Heart left ventricle (tissue), 16 donors: ENCODE data around the gene ZNF57. TPM values are rescaled to one million over a fixed set of nuclear protein-coding genes. Genes with fewer than 3 reads are reported as not detected.
A peak's percentile ranks its signal among the peaks of the same experiment; 100 is the strongest.
"Not testable (repeated sequence)": the region's sequence is repeated elsewhere in the genome, so short reads cannot be mapped to it uniquely, and the experiment has no call there.

Experiments
- ATAC-seq, 4 donors: fragments of 200-7000 bp; cut with Tn5 transposase; one replicate each; pipeline ENCODE4 v1.9.1; 2020 to 2022; ENCODE audit warnings: moderate library complexity in 4 of 4, mild to moderate bottlenecking in 3 of 4, moderate number of reproducible peaks in 1 of 4
- DNase-seq, 5 donors: peaks; one replicate each; pipeline ENCODE4 v3.0.0-alpha.2; 2020
- H3K27ac ChIP-seq, 12 donors: fragments of 200-600 bp; sonication (generic) in 4 of 12; one replicate each; pipeline versions ENCODE4 v1.5.0 to v1.8.0; 2016 to 2022; ENCODE audit warnings: mild to moderate bottlenecking in 2 of 12
- H3K27me3 ChIP-seq, 9 donors: fragments of 200-600 bp; sonication (generic) in 2 of 9; one replicate each; pipeline versions ENCODE4 v1.5.1 to v1.8.0; 2016 to 2022; ENCODE audit warnings: mild to moderate bottlenecking in 3 of 9
- H3K36me3 ChIP-seq, 9 donors: fragments of 200-600 bp; sonication (generic) in 2 of 9; one replicate each; pipeline versions ENCODE4 v1.5.0 to v1.8.0; 2018 to 2022; ENCODE audit warnings: mild to moderate bottlenecking in 2 of 9
- H3K4me1 ChIP-seq, 12 donors: fragments of 200-600 bp; sonication (generic) in 4 of 12; one replicate each; pipeline versions ENCODE4 v1.5.0 to v1.8.0; 2016 to 2022; ENCODE audit warnings: mild to moderate bottlenecking in 3 of 12
- H3K4me3 ChIP-seq, 12 donors: fragments of 200-600 bp; sonication (generic) in 4 of 12; one replicate each; pipeline versions ENCODE4 v1.5.0 to v1.8.0; 2017 to 2022; ENCODE audit warnings: mild to moderate bottlenecking in 9 of 12, moderate library complexity in 4 of 12
- H3K9me3 ChIP-seq, 12 donors: fragments of 200-600 bp; sonication (generic) in 4 of 12; one replicate each; pipeline versions ENCODE4 v1.5.0 to v1.8.0; 2016 to 2022; ENCODE audit warnings: mild to moderate bottlenecking in 1 of 12
- POLR2A ChIP-seq, 2 donors: fragments of 450-650 bp; IDR thresholded peaks; one replicate each; pipeline ENCODE4 v1.6.1; 2017; ENCODE audit warnings: antibody characterized with exemption in 2 of 2, mild to moderate bottlenecking in 2 of 2, moderate library complexity in 2 of 2
- WGBS, 4 donors: extraction: QIAGEN DNeasy Blood & Tissue Kit in 2 of 4; methylation state at CpG; one replicate each; pipeline versions ENCODE4 v1.1.5 to v1.1.7; 2013 to 2018; 5-methylcytosine and 5-hydroxymethylcytosine counted together
- intact Hi-C, 10 donors: fragments of 100-400 bp; cut with DNase I; formaldehyde crosslinking; loops; one replicate each; pipeline versions ENCODE4 v1.11.1 to v1.14.2; 2022
- polyA plus RNA-seq, 2 donors: library from polyadenylated mRNA; stranded (reverse); fragments of 200-250 nt; gene quantifications; one replicate each; pipeline ENCODE4 v1.2.3, GENCODE V29; 2013
- total RNA-seq, 9 donors: library from RNA; depleted of rRNA in 2 of 9; stranded (reverse); fragments of >200 nt in 2 of 9; fragmentation: NEBNext Ultra II Directional in 3 of 9; extraction: Animal tissue kit (Norgen Biotek cat#: 25700) in 3 of 9; gene quantifications; one replicate each; pipeline versions ENCODE4 v1.1.0 to v1.2.4, GENCODE V29; 2016 to 2023
- TF ChIP-seq, protein P1 (sequence below), 12 donors: fragments of 200-600 bp; sonication (generic) in 4 of 12; IDR thresholded peaks; one replicate each; pipeline versions ENCODE4 v1.5.0 to v1.8.0; 2018 to 2022; ENCODE audit warnings: antibody characterized with exemption in 12 of 12, mild to moderate bottlenecking in 5 of 12
- donor health status: ischemic (EF 13 %, LVEDD 7.1; RV severe dilation, severe dysfunction).
- donor health status: healthy with polysubstance abuse.
- donor health status: DM: no; HTN: yes; CAD: no.
- donor health status: DM: no; HTN: no; CAD: no.
- donor health status: ischemic (EF 25% LVEDD 6.9; RV normal size, moderate dysfunction).
- donor health status: ischemic (EF 25% LVEDD 5.7; RV mildly dilated, moderate dysfunction).
- donor health status: healthy.
- donor health status: DM: yes; HTN: yes; CAD: no.
- donor health status: ischemic (EF 35%, LVEDD 5.7; RV mildly dilated, moderate dysfunction).
- donor health status: nonischemic (EF 11% LVEDD 7.7; RV severe dilation, severe dysfunction).
- donor health status: DM: yes; HTN: yes; CAD: no.
- donor health status: PGD.
- donor health status: ischemic (EF 29% LVEDD 5.4; RV normal size, mild dysfunction).
- donor health status: nonischemic (EF 23%, LVEDD 6.1; RV moderate dilation, normal function).

Gene ZNF57
- total and polyA plus RNA-seq, 11 donors = 2.1 to 5.6 (median 3.3) TPM

GRCh38 chr19:2963122-2963521, 62.4 kb downstream of the ZNF57 start:
- no peak for ATAC-seq
- no peak overlapping the region for H3K27ac ChIP-seq
- DNase-seq = no peak
- no peak for TF ChIP-seq POLR2A (IDR thresholded peaks at IDR 0.05)
- TF ChIP-seq, protein P1, sequence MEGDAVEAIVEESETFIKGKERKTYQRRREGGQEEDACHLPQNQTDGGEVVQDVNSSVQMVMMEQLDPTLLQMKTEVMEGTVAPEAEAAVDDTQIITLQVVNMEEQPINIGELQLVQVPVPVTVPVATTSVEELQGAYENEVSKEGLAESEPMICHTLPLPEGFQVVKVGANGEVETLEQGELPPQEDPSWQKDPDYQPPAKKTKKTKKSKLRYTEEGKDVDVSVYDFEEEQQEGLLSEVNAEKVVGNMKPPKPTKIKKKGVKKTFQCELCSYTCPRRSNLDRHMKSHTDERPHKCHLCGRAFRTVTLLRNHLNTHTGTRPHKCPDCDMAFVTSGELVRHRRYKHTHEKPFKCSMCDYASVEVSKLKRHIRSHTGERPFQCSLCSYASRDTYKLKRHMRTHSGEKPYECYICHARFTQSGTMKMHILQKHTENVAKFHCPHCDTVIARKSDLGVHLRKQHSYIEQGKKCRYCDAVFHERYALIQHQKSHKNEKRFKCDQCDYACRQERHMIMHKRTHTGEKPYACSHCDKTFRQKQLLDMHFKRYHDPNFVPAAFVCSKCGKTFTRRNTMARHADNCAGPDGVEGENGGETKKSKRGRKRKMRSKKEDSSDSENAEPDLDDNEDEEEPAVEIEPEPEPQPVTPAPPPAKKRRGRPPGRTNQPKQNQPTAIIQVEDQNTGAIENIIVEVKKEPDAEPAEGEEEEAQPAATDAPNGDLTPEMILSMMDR (IDR thresholded peaks at IDR 0.05) = no peak
- H3K36me3 ChIP-seq = no peaks in the 10 kb centered on the region
- no peak overlapping the region for H3K4me3 ChIP-seq
- no peaks in the 10 kb centered on the region for H3K27me3 ChIP-seq
- no peaks in the 10 kb centered on the region for H3K9me3 ChIP-seq
- peaks cover 0 to 10% (median 2%) of the 10 kb centered on the region in 12 donors for H3K4me1 ChIP-seq
- 95 to 99% (median 96%) methylated on average over 5 of the region's 5 CpGs for WGBS, 4 donors
- intact Hi-C loops = loop anchor here in 6 of 10 donors (2.0 to 10.0 kb wide), 9 partner anchors 109 to 202 kb away; no protein-coding TSS in a partner anchor

- not testable (repeated sequence) for DNase-seq, H3K27me3 ChIP-seq, H3K4me3 ChIP-seq, H3K9me3 ChIP-seq, ATAC-seq, H3K36me3 ChIP-seq, H3K27ac ChIP-seq
- intact Hi-C loops = loop anchor here in 7 of 10 donors (2.0 to 10.0 kb wide), 9 partner anchors 109 to 201 kb away; no protein-coding TSS in a partner anchor
- H3K4me1 ChIP-seq = peaks cover 0 to 15% (median 7%) of the 10 kb centered on the region in 12 donors
- WGBS, 4 donors = 93 to 95% (median 95%) methylated on average over 12 of the region's 12 CpGs
Measured at GRCh38 chr19:2963631-2964030, 62.9 kb downstream of the ZNF57 start.

DNA sequence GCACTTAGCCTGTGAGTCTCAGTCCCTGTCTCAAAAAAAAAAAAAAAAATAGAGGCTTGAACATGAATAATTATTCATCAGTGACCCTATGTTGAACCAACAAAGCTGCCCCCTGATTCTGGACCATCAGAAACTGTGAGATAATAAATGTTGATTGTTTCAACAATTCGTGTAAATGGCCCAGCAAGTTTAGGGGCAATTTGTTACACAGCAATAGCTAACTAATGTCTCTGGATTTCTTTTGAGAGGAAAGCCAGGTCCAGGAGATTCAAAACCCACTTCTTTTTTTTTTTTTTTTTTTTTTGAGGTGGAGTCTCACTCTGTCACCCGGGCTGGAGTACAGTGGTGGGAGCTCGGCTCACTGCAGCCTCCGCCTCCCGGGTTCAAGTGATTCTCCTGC, 64.1 kb downstream of the ZNF57 start:
- Histone ChIP-seq H3K27ac (no peak overlapping the region), H3K27me3 (no peaks in the 10 kb centered on the region), H3K36me3 (no peaks in the 10 kb centered on the region), H3K4me1 (peaks cover 0 to 23% (median 17%) of the 10 kb centered on the region in 12 donors), H3K4me3 (no peak overlapping the region), H3K9me3 (no peaks in the 10 kb centered on the region)
- ATAC-seq (no peak), DNase-seq (no peak)
- intact Hi-C loops = loop anchor here in 6 of 10 donors (2.0 to 10.0 kb wide), 7 partner anchors 62 to 198 kb away; partner anchors contain the start of gene TLE2 (in 1 of the 6)
- 94 to 98% (median 96%) methylated on average over 5 of the region's 5 CpGs for WGBS, 4 donors
- no peak for TF ChIP-seq POLR2A (IDR thresholded peaks at IDR 0.05)
- TF ChIP-seq, protein P1 (IDR thresholded peaks at IDR 0.05) = no peak

DNA sequence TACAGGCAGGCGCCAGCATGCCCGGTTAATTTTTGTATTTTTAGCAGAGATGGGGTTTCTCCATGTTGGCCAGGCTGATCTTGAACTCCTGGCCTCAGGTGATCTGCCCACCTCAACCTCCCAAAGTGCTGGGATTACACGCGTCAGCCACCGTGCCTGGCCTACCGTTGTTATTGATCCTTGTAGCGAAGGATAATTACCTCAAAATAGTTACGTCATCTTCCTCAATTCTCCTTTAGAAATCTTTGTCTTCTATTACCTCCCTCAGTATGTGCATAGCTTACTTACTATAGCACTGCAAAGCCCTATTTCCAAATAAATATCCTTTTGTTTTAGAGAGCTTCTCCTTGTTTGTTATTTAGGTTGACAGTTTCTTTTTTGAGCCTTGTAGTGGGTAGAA, 67.2 kb downstream of the ZNF57 start:
- TF ChIP-seq POLR2A (IDR thresholded peaks at IDR 0.05) = no peak
- TF ChIP-seq, protein P1 (IDR thresholded peaks at IDR 0.05) = no peak
- no peaks in the 10 kb centered on the region for H3K9me3 ChIP-seq
- intact Hi-C loops = loop anchor here in 2 of 10 donors (5.0 to 10.0 kb wide), 2 partner anchors 59 to 107 kb away; partner anchors contain the start of gene TLE2 (in 1 of the 2)
- no peaks in the 10 kb centered on the region for H3K36me3 ChIP-seq
- no peak overlapping the region for H3K4me3 ChIP-seq
- H3K27ac ChIP-seq = peak overlapping the region in 2 of 12 donors; percentile 39 to 73
- no peak for DNase-seq
- no peak for ATAC-seq
- peaks cover 0 to 50% (median 38%) of the 10 kb centered on the region in 12 donors for H3K4me1 ChIP-seq
- no peaks in the 10 kb centered on the region for H3K27me3 ChIP-seq
- 79 to 90% (median 87%) methylated on average over 8 of the region's 8 CpGs for WGBS, 4 donors

Other genes starting within 250 kb of the ZNF57 start
- gene GNG7, start 198.2 kb upstream of the ZNF57 start, total RNA-seq = 10 to 100 TPM; 13.9 to 46.4 (median 32.5) TPM
- 10 to 100 TPM; 11.7 to 22.5 TPM for gene GNG7, start 198.2 kb upstream of the ZNF57 start, polyA plus RNA-seq
- gene DIRAS1, start 179.6 kb upstream of the ZNF57 start, total RNA-seq = 100 to 1,000 TPM in 6 of 9 donors, 10 to 100 TPM in 3; 77.4 to 191 (median 142) TPM
- gene DIRAS1, start 179.6 kb upstream of the ZNF57 start, polyA plus RNA-seq = 100 to 1,000 TPM; 112 to 168 TPM
- 10 to 100 TPM; 16.4 to 33.3 (median 21.7) TPM for gene SLC39A3, start 160.9 kb upstream of the ZNF57 start, total RNA-seq
- gene SLC39A3, start 160.9 kb upstream of the ZNF57 start, polyA plus RNA-seq = 10 to 100 TPM; 31.2 to 63.7 TPM
- 10 to 100 TPM; 47.4 to 76.8 (median 62.4) TPM for gene SGTA, start 117.7 kb upstream of the ZNF57 start, total RNA-seq
- 100 to 1,000 TPM in 1 of 2 donors, 10 to 100 TPM in 1; 79.9 to 125 TPM for gene SGTA, start 117.7 kb upstream of the ZNF57 start, polyA plus RNA-seq
- gene THOP1, start 115.4 kb upstream of the ZNF57 start, total RNA-seq = 10 to 100 TPM; 36.8 to 78.7 (median 43.9) TPM
- gene THOP1, start 115.4 kb upstream of the ZNF57 start, polyA plus RNA-seq = 100 to 1,000 TPM in 1 of 2 donors, 10 to 100 TPM in 1; 75.5 to 114 TPM
- gene ZNF554, start 81.1 kb upstream of the ZNF57 start, total RNA-seq = 1 to 10 TPM; 2.7 to 6.1 (median 4.6) TPM
- 1 to 10 TPM; 1.4 to 4.3 TPM for gene ZNF554, start 81.1 kb upstream of the ZNF57 start, polyA plus RNA-seq
- gene ZNF555, start 59.5 kb upstream of the ZNF57 start, total RNA-seq = 10 to 100 TPM in 1 of 9 donors, 1 to 10 TPM in 8; 5.9 to 11.5 (median 8.2) TPM
- 1 to 10 TPM; 2.7 to 3.8 TPM for gene ZNF555, start 59.5 kb upstream of the ZNF57 start, polyA plus RNA-seq
- under 1 TPM in 2 of 9 donors, not detected in 7; 0.16 to 0.20 TPM for gene ZNF556, start 33.6 kb upstream of the ZNF57 start, total RNA-seq
- gene ZNF556, start 33.6 kb upstream of the ZNF57 start, polyA plus RNA-seq = not detected
- 1 to 10 TPM; 1.8 to 3.2 (median 2.3) TPM for gene ZNF77, start 44.0 kb downstream of the ZNF57 start, total RNA-seq
- gene ZNF77, start 44.0 kb downstream of the ZNF57 start, polyA plus RNA-seq = 1 to 10 TPM; 1.7 to 2.5 TPM
- 1 to 10 TPM in 2 of 9 donors, under 1 TPM in 6, not detected in 1; 0.21 to 1.3 (median 0.57) TPM for gene TLE6, start 76.6 kb downstream of the ZNF57 start, total RNA-seq
- gene TLE6, start 76.6 kb downstream of the ZNF57 start, polyA plus RNA-seq = 1 to 10 TPM; 1.3 to 1.4 TPM
- gene TLE2, start 128.4 kb downstream of the ZNF57 start, total RNA-seq = 10 to 100 TPM; 34.6 to 75.1 (median 40.5) TPM
- 10 to 100 TPM; 36.0 to 41.4 TPM for gene TLE2, start 128.4 kb downstream of the ZNF57 start, polyA plus RNA-seq
- gene TLE5, start 161.6 kb downstream of the ZNF57 start, total RNA-seq = 1,000 to 10,000 TPM in 1 of 9 donors, 100 to 1,000 TPM in 8; 593 to 1,121 (median 711) TPM
- 1,000 to 10,000 TPM in 1 of 2 donors, 100 to 1,000 TPM in 1; 686 to 1,459 TPM for gene TLE5, start 161.6 kb downstream of the ZNF57 start, polyA plus RNA-seq
- 10 to 100 TPM; 55.3 to 91.8 (median 70.9) TPM for gene GNA11, start 193.4 kb downstream of the ZNF57 start, total RNA-seq
- gene GNA11, start 193.4 kb downstream of the ZNF57 start, polyA plus RNA-seq = 10 to 100 TPM; 43.5 to 74.6 TPM
- 10 to 100 TPM in 1 of 9 donors, 1 to 10 TPM in 8; 1.1 to 15.2 (median 2.1) TPM for gene GNA15, start 235.1 kb downstream of the ZNF57 start, total RNA-seq
- 1 to 10 TPM in 1 of 2 donors, under 1 TPM in 1; 0.69 to 1.5 TPM for gene GNA15, start 235.1 kb downstream of the ZNF57 start, polyA plus RNA-seq